GM19238 (cell line): ENCODE measurements around the gene REM1.
"Not testable (repeated sequence)": the region's sequence is repeated elsewhere in the genome, so short reads cannot be mapped to it uniquely, and the experiment has no call there.

Experiments
- DNase-seq: peaks from one replicate; pipeline ENCODE4 v3.0.0; 2011; ENCODE audit warnings: low spot score; ENCODE audit not compliant: insufficient read length

REM1 gene

GRCh38 chr20:31474758-31475427, at the start of gene REM1, which contains the start of gene DEFB124:
REM1 (plus strand) TSS chr20:31475288; CDS start chr20:31476446, 1,158 bp downstream.
DEFB124 (minus strand) TSS chr20:31475127; CDS start chr20:31473013, 2,114 bp downstream.
- no peak for DNase-seq

- DNase-seq = no peak
These were observed 49.3 kb upstream of the REM1 start for GRCh38 chr20:31425797-31426196.

GRCh38 chr20:31426891-31427551, 48.1 kb upstream of the REM1 start:
- not testable (repeated sequence) for DNase-seq

- DNase-seq = not testable (repeated sequence)
These were observed 47.5 kb upstream of the REM1 start for GRCh38 chr20:31427576-31427975.

GRCh38 chr20:31430568-31431115, 44.4 kb upstream of the REM1 start:
- DNase-seq = no peak

- no peak for DNase-seq
These were observed 35.0 kb upstream of the REM1 start, which contains the start of gene DEFB123 for GRCh38 chr20:31440012-31440659. DEFB123 (plus strand) TSS chr20:31440632; CDS start chr20:31440699, 67 bp downstream.

GRCh38 chr20:31446084-31446819, 28.8 kb upstream of the REM1 start:
- no peak for DNase-seq

GRCh38 chr20:31449511-31450414, 25.3 kb upstream of the REM1 start:
- no peak for DNase-seq

GRCh38 chr20:31452575-31452974, 22.5 kb upstream of the REM1 start:
- DNase-seq = no peak

GRCh38 chr20:31454361-31454760, 20.7 kb upstream of the REM1 start:
- DNase-seq = no peak

- not testable (repeated sequence) for DNase-seq
These were observed 4.1 kb upstream of the REM1 start for GRCh38 chr20:31470946-31471345.

- DNase-seq = no peak
These were observed 2.4 kb upstream of the REM1 start for GRCh38 chr20:31472395-31473330.

GRCh38 chr20:31473331-31474096, 1.6 kb upstream of the REM1 start:
- no peak for DNase-seq

GRCh38 chr20:31474097-31474436, 1.0 kb upstream of the REM1 start:
- DNase-seq = no peak

GRCh38 chr20:31475472-31476293, 595 bp downstream of the REM1 start:
- DNase-seq = no peak

- no peak for DNase-seq
These were observed 1.2 kb downstream of the REM1 start for GRCh38 chr20:31476294-31476585.

GRCh38 chr20:31476643-31477215, 1.6 kb downstream of the REM1 start:
- no peak for DNase-seq
